Loucy (cell line): ENCODE results near the gene CRADD.

Experiments
- H2AFZ ChIP-seq: fragments of 200-600 bp; sonication (generic); 2 replicates; pipeline ENCODE4 v1.6.0; 2016; ENCODE audit warnings: antibody characterized with exemption, mild to moderate bottlenecking, low read length, moderate library complexity
- H3F3A ChIP-seq: fragments of 200-600 bp; 2 replicates; pipeline ENCODE4 v1.6.0; 2016; ENCODE audit warnings: antibody characterized with exemption, low read depth, mild to moderate bottlenecking
- H3K27me3 ChIP-seq: fragments of 200-600 bp; sonication (generic); 2 replicates; pipeline ENCODE4 v1.6.1; 2014; ENCODE audit warnings: low read length, mild to moderate bottlenecking; ENCODE audit not compliant: insufficient read depth, poor library complexity, severe bottlenecking
- H3K36me3 ChIP-seq: fragments of 200-600 bp; sonication (generic); 2 replicates; pipeline ENCODE4 v1.6.1; 2016; ENCODE audit warnings: low read length; ENCODE audit not compliant: insufficient read depth
- H3K4me1 ChIP-seq: fragments of 200-600 bp; sonication (generic); 2 replicates; pipeline ENCODE4 v1.5.1; 2014; ENCODE audit warnings: low read length, mild to moderate bottlenecking; ENCODE audit not compliant: insufficient read depth, poor library complexity, severe bottlenecking
- H3K4me2 ChIP-seq: fragments of 200-600 bp; sonication (generic); 2 replicates; pipeline ENCODE4 v1.6.0; 2014; ENCODE audit warnings: antibody characterized with exemption, low read length, low read depth, mild to moderate bottlenecking; ENCODE audit not compliant: poor library complexity, severe bottlenecking
- H3K4me3 ChIP-seq: fragments of 200-600 bp; sonication (generic); 2 replicates; pipeline ENCODE4 v1.5.1; 2014; ENCODE audit warnings: low read length, mild to moderate bottlenecking, mixed read lengths; ENCODE audit not compliant: poor library complexity, severe bottlenecking
- H3K79me2 ChIP-seq: fragments of 200-600 bp; sonication (generic); 2 replicates; pipeline ENCODE4 v1.6.1; 2014; ENCODE audit warnings: low read length; ENCODE audit not compliant: insufficient read depth
- H3K9ac ChIP-seq: fragments of 200-600 bp; sonication (generic); 2 replicates; pipeline ENCODE4 v1.6.0; 2014; ENCODE audit warnings: mild to moderate bottlenecking, low read depth, low read length, moderate library complexity; ENCODE audit not compliant: poor library complexity, severe bottlenecking
- H3K9me2 ChIP-seq: fragments of 200-600 bp; sonication (generic); replicated peaks from 2 replicates; pipeline ENCODE4 v1.6.1; 2016; ENCODE audit warnings: low read depth, low read length, mixed read lengths
- H3K9me3 ChIP-seq: fragments of 200-600 bp; sonication (generic); 2 replicates; pipeline ENCODE4 v1.6.1; 2014; ENCODE audit warnings: mild to moderate bottlenecking, antibody characterized with exemption, low read length, low read depth; ENCODE audit not compliant: insufficient read depth
- H4K20me1 ChIP-seq: fragments of 200-600 bp; sonication (generic); 2 replicates; pipeline ENCODE4 v1.6.0; 2014; ENCODE audit warnings: antibody characterized with exemption, low read length, mild to moderate bottlenecking; ENCODE audit not compliant: insufficient read depth, poor library complexity, severe bottlenecking
- CTCF ChIP-seq: fragments of 200-600 bp; sonication (generic); conservative IDR thresholded peaks from 2 replicates; pipeline ENCODE4 v1.5.1; 2014; ENCODE audit warnings: mild to moderate bottlenecking, antibody characterized with exemption, low read length
- EZH2phosphoT487 ChIP-seq: fragments of 200-600 bp; IDR thresholded peaks from 2 replicates; pipeline ENCODE4 v1.6.1; 2018; ENCODE audit warnings: antibody characterized with exemption, mild to moderate bottlenecking, moderate library complexity, borderline replicate concordance

CRADD gene

DNA sequence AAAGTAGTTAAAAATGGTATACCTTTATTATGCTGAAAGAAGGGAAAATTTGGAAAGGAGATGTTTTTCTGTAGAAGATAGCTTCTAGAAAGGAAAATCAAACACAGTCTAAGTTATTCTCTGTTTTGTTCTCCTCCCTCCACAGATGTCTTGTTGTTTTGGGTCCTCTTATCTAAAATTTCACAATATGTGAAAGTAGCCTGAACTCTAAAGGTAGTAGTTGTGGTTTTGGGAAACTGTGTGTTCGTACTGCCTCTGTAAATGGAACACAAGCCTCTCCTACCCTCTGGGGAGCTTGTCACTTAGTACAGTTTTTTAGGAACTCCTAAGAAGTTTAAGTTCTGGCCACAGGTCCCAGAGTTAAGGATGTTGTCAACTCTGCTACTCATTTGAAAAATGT, 112.6 kb downstream of the CRADD start:
- Histone ChIP-seq H3K36me3 (no peaks in the 10 kb centered on the region), H2AFZ (no peak overlapping the region), H4K20me1 (no peaks in the 10 kb centered on the region), H3K9ac (no peak overlapping the region), H3K4me3 (no peak overlapping the region), H3K4me1 (peaks cover 37% of the 10 kb centered on the region), H3K4me2 (no peak overlapping the region), H3K9me3 (no peaks in the 10 kb centered on the region), H3K27me3 (no peaks in the 10 kb centered on the region), H3K79me2 (no peaks in the 10 kb centered on the region), H3K9me2 (no peaks in the 10 kb centered on the region), H3F3A (no peaks in the 10 kb centered on the region)
- TF ChIP-seq CTCF (no peak), EZH2phosphoT487 (no peak)

GRCh38 chr12:93790472-93791152, 113.4 kb downstream of the CRADD start:
- TF ChIP-seq EZH2phosphoT487 (no peak), CTCF (no peak)
- no peaks in the 10 kb centered on the region for H3K79me2 ChIP-seq
- no peak overlapping the region for H2AFZ ChIP-seq
- no peaks in the 10 kb centered on the region for H3K36me3 ChIP-seq
- no peaks in the 10 kb centered on the region for H3F3A ChIP-seq
- no peaks in the 10 kb centered on the region for H4K20me1 ChIP-seq
- H3K9me3 ChIP-seq: no peaks in the 10 kb centered on the region
- no peak overlapping the region for H3K9ac ChIP-seq
- no peaks in the 10 kb centered on the region for H3K27me3 ChIP-seq
- H3K9me2 ChIP-seq: no peaks in the 10 kb centered on the region
- H3K4me1 ChIP-seq: peaks cover 28% of the 10 kb centered on the region
- no peak overlapping the region for H3K4me2 ChIP-seq
- no peak overlapping the region for H3K4me3 ChIP-seq

DNA sequence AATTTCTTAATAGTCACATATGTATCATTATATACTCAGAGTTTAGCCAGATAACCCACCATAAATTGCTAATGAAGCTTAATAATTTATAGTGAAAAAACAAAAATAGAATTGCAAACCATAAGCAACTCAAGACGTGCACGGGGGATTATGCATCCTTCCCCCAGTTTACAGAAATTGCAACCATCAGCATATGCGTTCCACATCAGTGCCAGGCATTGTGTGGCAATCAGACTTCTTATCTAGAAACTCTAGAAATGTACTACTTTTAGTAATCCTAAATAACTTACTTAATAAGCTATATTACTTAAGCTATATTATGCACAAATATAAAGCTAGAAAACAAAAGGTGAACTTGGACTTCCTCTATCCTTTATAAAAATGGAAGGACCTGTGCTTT, 115.8 kb downstream of the CRADD start:
- H4K20me1 ChIP-seq: no peaks in the 10 kb centered on the region
- H3K9ac ChIP-seq: no peak overlapping the region
- H3F3A ChIP-seq: no peaks in the 10 kb centered on the region
- peaks cover 17% of the 10 kb centered on the region for H3K4me1 ChIP-seq
- H3K79me2 ChIP-seq: no peaks in the 10 kb centered on the region
- H3K27me3 ChIP-seq: no peaks in the 10 kb centered on the region
- H3K4me3 ChIP-seq: no peak overlapping the region
- no peak overlapping the region for H2AFZ ChIP-seq
- no peaks in the 10 kb centered on the region for H3K9me3 ChIP-seq
- H3K4me2 ChIP-seq: no peak overlapping the region
- no peaks in the 10 kb centered on the region for H3K36me3 ChIP-seq
- TF ChIP-seq EZH2phosphoT487: no peak
- TF ChIP-seq CTCF: no peak
- no peaks in the 10 kb centered on the region for H3K9me2 ChIP-seq
